Gastrocnemius medialis (tissue), 4 donors: ENCODE data around the gene CEP126.

Experiments
- POLR2A ChIP-seq, 2 donors: fragments of 450-650 bp; IDR thresholded peaks; one replicate each; pipeline ENCODE4 v1.6.1; 2017; ENCODE audit warnings: antibody characterized with exemption in 2 of 2, mild to moderate bottlenecking in 2 of 2, moderate library complexity in 2 of 2
- TF ChIP-seq, protein P1 (sequence below), 5 experiments: fragments of 450-650 bp in 3 of 5; fragments of 200-600 bp in 2 of 5; sonication (generic) in 2 of 5; IDR thresholded peaks in 4 of 5; conservative IDR thresholded peaks in 1 of 5; 1 replicate in 4 of 5; 2 replicates in 1 of 5; pipeline ENCODE4 v1.5.1; 2016 to 2019; ENCODE audit warnings: antibody characterized with exemption in 5 of 5, mild to moderate bottlenecking in 3 of 5, moderate library complexity in 3 of 5

GRCh38 chr11:101889767-101890166, 25.0 kb upstream of the CEP126 start:
- TF ChIP-seq, protein P1, sequence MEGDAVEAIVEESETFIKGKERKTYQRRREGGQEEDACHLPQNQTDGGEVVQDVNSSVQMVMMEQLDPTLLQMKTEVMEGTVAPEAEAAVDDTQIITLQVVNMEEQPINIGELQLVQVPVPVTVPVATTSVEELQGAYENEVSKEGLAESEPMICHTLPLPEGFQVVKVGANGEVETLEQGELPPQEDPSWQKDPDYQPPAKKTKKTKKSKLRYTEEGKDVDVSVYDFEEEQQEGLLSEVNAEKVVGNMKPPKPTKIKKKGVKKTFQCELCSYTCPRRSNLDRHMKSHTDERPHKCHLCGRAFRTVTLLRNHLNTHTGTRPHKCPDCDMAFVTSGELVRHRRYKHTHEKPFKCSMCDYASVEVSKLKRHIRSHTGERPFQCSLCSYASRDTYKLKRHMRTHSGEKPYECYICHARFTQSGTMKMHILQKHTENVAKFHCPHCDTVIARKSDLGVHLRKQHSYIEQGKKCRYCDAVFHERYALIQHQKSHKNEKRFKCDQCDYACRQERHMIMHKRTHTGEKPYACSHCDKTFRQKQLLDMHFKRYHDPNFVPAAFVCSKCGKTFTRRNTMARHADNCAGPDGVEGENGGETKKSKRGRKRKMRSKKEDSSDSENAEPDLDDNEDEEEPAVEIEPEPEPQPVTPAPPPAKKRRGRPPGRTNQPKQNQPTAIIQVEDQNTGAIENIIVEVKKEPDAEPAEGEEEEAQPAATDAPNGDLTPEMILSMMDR (IDR thresholded peaks at IDR 0.05 in 4 of 5, conservative IDR thresholded peaks at IDR 0.05 in 1 of 5): no peak
- TF ChIP-seq POLR2A (IDR thresholded peaks at IDR 0.05): no peak
